RPMI7951 (cell line): ENCODE data around the gene SLC25A24. TPM values are rescaled to one million over a fixed set of nuclear protein-coding genes. Genes with fewer than 3 reads are reported as not detected.
A peak's percentile ranks its signal among the peaks of the same experiment; 100 is the strongest.
"Not testable (repeated sequence)": the region's sequence is repeated elsewhere in the genome, so short reads cannot be mapped to it uniquely, and the experiment has no call there.

Experiments
- DNase-seq: peaks from one replicate; pipeline ENCODE4 v3.0.0-alpha.2; 2012; ENCODE audit warnings: low read depth
- total RNA-seq: library from RNA; depleted of rRNA; stranded (reverse); fragments of >200 nt; shearing (Covaris generic); gene quantifications from 2 replicates; pipeline ENCODE4 v1.2.3, GENCODE V29; 2014; rRNA removed

The SLC25A24 gene
- 70.3 and 86.8 TPM in 2 replicates for total RNA-seq

GRCh38 chr1:108199781-108200686, at the start of gene SLC25A24:
Gene SLC25A24 (minus strand): TSS chr1:108200343. CDS start chr1:108200138, 205 bp downstream.
- DNase-seq = peak; percentile 89

- DNase-seq = not testable (repeated sequence)
These were observed 43.8 kb upstream of the SLC25A24 start, which contains the start of gene NBPF4 for GRCh38 chr1:108243976-108244375. Gene NBPF4 (minus strand): TSS chr1:108244076. CDS start chr1:108243761, 315 bp downstream.

DNA sequence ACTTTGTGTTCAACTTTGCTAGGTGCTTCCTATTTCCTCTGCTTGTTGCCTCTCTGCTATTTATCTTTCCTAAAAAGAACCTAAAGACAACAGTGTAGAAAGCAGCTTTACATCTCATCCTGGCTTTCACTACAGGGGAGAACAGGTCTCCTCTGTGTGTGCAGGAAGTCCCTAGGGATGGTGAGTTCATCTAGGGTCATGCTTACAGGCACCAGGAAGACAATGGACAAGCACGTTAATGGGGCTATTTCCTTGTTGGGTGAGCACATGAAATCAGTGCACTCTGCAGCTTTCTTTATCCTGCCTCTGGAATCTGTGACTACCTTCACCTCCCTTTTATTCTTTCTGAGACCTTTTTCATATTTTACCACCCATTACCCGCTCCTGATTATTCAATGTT, 39.3 kb upstream of the SLC25A24 start:
- DNase-seq = not testable (repeated sequence)

DNA sequence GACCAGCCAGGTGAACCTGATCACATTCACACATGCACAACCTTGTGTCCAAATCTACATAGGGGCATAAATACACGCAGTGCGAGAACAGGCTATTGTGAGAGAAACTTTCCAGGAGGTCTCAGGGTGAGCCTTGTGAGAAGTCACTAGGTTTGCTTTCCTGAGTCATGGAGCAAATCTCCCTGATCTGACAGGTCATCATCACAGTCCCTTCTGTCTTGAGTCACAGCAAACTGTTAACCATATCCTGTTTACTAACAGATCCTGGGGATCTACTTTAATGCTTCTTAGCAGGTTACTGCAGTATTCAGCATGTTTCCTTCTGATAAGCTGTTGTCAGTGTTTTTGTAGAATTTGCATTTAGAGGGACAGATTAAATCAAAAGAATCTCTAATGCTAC, 35.2 kb upstream of the SLC25A24 start:
- not testable (repeated sequence) for DNase-seq

DNA sequence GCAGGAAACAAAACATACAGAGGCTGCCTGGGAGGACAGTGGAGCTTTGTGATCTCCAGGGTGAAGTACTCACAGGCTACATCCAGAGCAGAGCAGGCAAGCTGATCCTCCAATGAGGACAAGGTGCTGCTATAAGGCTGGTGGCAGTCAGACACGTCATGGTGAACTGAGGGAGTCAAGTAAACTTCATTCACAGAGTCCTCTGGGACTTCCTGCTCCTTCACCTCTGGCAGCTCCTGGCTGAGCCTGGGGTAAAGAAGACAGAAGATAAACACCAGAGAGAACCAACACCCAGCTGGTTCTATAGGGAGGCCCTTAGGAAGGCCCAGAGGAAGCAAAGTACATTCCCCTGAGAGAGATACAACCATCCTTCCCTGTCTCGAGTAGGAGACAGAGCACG, 32.0 kb upstream of the SLC25A24 start:
- not testable (repeated sequence) for DNase-seq

DNA sequence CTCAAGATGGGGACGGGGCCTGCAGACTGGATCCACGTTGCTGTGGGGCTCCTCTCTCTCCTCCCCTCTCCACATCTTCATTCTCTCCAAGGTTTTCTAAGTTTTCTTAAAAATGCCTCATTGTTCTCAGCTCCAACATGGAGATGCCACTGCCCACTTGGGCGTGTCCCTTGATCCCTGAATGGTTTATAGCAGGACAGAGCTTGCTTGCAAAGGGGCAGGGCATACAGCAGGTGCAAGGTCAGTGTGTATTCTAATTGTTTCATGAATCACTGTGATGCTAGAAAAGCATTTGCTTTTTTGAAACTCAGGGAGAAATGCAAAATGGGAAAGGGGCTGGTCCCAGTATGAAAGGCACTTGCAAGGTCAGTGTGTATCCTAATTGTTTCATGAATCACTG, 29.8 kb upstream of the SLC25A24 start:
- DNase-seq = not testable (repeated sequence)

DNA sequence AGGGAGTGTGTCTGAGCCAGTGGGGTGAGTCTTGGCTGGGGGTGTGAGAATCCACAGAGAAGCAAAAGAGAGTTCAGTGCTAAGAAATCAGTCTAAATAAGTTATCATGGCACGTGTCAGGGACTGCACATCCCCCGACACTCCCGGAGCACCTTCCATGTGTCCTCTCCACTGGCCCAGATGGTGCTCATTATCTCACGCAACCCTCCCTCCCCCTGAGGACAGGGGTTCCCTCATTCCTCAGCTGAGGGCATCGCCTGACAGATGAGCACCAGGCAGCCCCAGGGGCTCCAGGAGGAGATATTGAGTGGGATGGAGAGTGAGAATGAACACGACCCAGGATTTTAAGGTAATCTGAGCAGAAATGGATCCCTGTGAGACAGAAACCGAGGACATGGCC, 27.6 kb upstream of the SLC25A24 start:
- DNase-seq = not testable (repeated sequence)

GRCh38 chr1:108226855-108227254, 26.7 kb upstream of the SLC25A24 start:
- not testable (repeated sequence) for DNase-seq

GRCh38 chr1:108223226-108223625, 23.1 kb upstream of the SLC25A24 start:
- DNase-seq = not testable (repeated sequence)

- DNase-seq = not testable (repeated sequence)
These were observed 17.5 kb upstream of the SLC25A24 start for GRCh38 chr1:108217515-108218174.

DNA sequence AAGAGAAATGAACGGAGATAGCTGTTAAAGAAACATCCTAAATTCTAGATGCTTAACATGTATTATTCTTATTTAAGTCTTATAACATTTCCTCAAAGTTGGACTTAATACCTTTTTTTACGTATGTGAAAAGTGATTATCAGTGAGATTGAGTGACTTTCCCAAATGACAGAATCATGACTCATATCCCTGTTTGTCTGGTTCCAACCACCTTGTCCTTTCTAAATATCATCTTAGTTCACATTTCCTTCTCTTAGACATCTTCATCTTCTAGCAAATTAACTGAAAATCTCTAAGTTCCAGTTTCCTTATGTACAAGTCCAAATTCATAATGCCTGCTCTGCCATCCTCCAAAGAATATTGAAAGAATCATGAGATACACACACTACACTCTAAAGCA, 16.9 kb upstream of the SLC25A24 start:
- peak; percentile 24 for DNase-seq

- DNase-seq = peak; percentile 23
These were observed 16.1 kb upstream of the SLC25A24 start for GRCh38 chr1:108216028-108216890.

- DNase-seq = peak; percentile 28
These were observed 14.7 kb upstream of the SLC25A24 start for GRCh38 chr1:108214641-108215465.

DNA sequence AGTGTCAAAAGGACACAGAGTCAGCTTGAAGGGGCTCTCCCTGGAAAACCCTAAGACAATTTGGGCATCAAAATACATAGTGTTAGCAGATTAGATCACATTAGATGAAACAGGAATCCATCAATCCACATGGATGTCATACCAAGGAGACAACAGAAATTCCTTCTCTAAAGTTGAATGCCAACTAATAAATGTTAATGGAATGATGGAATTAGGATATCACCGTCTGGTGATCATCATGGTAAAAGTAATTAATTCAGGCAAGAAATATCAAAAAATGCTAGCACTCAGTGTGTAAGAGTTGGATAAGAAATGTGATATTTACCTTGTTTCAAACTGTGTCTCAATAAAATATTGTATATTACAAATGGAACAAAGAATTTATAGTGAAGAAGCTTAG, 10.9 kb upstream of the SLC25A24 start:
- DNase-seq = no peak

- no peak for DNase-seq
These were observed 9.4 kb upstream of the SLC25A24 start for GRCh38 chr1:108209456-108210108.

GRCh38 chr1:108208724-108209446, 8.7 kb upstream of the SLC25A24 start:
- peak; percentile 24 for DNase-seq

GRCh38 chr1:108203582-108203981, 3.4 kb upstream of the SLC25A24 start:
- not testable (repeated sequence) for DNase-seq

DNA sequence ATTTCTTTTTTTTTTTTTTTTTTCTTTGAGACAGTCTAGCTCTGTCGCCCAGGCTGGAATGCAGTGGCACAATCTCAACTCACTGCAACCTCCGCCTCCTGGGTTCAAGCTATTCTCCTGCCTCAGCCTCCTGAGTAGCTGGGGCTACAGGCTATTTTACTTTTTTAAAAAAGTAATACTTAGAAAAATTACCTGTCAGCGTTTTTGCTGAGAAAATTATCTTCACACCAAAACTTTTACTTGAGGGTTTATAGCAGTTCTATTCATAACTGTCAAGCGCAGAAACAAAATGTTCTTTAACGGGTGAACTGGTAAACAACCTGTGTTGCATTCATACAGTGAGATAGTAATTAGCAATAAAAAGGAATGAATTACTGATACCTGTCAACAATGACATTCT, 1.5 kb upstream of the SLC25A24 start:
- no peak for DNase-seq

DNA sequence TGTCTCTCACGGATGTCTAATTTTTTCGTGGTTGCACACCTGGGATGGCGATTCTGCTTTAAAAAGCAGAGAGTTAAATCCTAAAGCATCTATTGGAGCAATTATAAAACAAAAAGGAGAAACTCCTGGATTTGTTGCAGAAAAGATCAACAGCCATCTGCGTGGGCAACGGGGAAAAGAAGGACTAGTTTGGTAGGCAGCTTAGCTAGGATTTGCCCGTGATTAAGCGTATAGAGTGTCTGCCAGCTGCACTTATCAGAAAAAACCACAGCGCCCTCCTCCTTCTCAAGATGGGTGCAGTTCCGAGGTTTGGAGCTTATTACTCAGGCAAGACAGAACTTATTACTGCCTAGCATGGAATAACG, 526 bp upstream of the SLC25A24 start:
- peak; percentile 84 for DNase-seq
